PC-9 (cell line): ENCODE measurements around the gene ROBO1.

Source experiments
- CTCF ChIP-seq: fragments of 200-600 bp; sonication (generic); conservative IDR thresholded peaks from 2 replicates; pipeline ENCODE4 v1.6.1; 2017; ENCODE audit warnings: mixed run types, antibody characterized with exemption, mild to moderate bottlenecking, moderate library complexity
- EZH2 ChIP-seq: fragments of 200-600 bp; sonication (generic); IDR thresholded peaks from 2 replicates; pipeline ENCODE4 v1.8.0; 2017; ENCODE audit warnings: antibody characterized with exemption, low read depth

- TF ChIP-seq CTCF (no peak), EZH2 (no peak)
Observed at GRCh38 chr3:79009861-79010260, 757.9 kb downstream of the ROBO1 start.
